ENCODE results near the gene GALNT14. TPM values are rescaled to one million over a fixed set of nuclear protein-coding genes. Genes with fewer than 3 reads are reported as not detected.

Gene GALNT14
- total RNA-seq, 3 donors from 2014 or later (not counting 1 experiment from before 2014, with no cell fraction given): 0.68 TPM; not detected in 2

DNA sequence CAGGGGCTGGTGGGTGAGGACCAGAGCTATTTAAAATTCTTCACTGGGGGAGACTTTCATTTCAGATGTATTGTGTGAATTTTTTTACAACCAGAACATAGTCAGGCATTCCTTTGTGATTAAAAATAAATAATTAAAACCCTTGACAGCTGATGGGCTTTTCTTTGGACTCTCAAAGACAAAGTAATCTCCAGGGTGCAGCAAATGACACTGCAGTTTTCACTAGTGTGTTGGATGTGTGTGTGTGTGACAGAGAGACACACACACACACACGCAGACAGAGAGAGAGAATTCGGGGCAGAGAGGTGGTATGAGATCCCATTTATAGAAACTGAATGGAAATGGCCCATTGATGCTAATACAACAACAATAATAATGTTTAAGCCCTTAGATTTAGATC is 10.3 kb upstream of the GALNT14 start:
- 90% methylated on average over 2 of the region's 2 CpGs for WGBS (ENCODE audit: insufficient coverage)
- Mint-ChIP-seq H3K27me3 (ENCODE audit: low read depth in 2 of 2) (peaks cover 9 to 27% of the 10 kb centered on the region in 2 donors), H3K4me1 (no peaks in the 10 kb centered on the region), H3K4me3 (no peak overlapping the region), H3K27ac (no peak overlapping the region), H3K9me3 (no peaks in the 10 kb centered on the region), H3K36me3 (no peaks in the 10 kb centered on the region)
- DNase-seq (no peak), ATAC-seq (no peak)
- intact Hi-C loops (cut with micrococcal nuclease): no loop called here
- Histone ChIP-seq H3K4me1 (ENCODE audit: control insufficient read depth, insufficient read depth, low read length) (no peaks in the 10 kb centered on the region), H3K36me3 (ENCODE audit: control insufficient read depth, insufficient read depth, low read length) (no peaks in the 10 kb centered on the region), H3K27me3 (ENCODE audit: control insufficient read depth, insufficient read depth, low read length) (no peaks in the 10 kb centered on the region), H3K27ac (ENCODE audit: low read length) (no peak overlapping the region), H3K4me3 (ENCODE audit: low read length) (no peak overlapping the region), H3K9me3 (ENCODE audit: control insufficient read depth, insufficient read depth, low read length) (no peaks in the 10 kb centered on the region)
- TF ChIP-seq, protein P1, sequence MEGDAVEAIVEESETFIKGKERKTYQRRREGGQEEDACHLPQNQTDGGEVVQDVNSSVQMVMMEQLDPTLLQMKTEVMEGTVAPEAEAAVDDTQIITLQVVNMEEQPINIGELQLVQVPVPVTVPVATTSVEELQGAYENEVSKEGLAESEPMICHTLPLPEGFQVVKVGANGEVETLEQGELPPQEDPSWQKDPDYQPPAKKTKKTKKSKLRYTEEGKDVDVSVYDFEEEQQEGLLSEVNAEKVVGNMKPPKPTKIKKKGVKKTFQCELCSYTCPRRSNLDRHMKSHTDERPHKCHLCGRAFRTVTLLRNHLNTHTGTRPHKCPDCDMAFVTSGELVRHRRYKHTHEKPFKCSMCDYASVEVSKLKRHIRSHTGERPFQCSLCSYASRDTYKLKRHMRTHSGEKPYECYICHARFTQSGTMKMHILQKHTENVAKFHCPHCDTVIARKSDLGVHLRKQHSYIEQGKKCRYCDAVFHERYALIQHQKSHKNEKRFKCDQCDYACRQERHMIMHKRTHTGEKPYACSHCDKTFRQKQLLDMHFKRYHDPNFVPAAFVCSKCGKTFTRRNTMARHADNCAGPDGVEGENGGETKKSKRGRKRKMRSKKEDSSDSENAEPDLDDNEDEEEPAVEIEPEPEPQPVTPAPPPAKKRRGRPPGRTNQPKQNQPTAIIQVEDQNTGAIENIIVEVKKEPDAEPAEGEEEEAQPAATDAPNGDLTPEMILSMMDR (IDR thresholded peaks at IDR 0.05): no peak

DNA sequence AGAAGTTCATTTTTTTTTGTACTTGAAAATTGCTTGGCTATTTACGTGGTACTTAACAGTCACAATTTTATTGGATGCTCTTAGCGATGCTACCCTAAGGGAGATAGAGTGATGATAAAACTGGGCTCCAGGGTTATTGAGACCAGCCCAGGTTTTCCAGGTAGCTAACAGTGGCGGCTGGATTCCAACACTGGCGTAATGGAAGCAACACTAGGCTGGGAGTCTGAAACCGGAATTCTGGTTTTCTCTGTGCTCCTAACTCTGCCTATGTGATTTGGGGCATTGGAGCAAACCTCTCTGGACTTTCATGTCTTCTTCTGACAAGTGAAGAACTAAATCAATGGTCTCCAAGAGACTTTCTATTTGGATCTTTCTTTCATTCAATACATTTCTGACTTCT is 9.4 kb upstream of the GALNT14 start:
- Mint-ChIP-seq H3K36me3 (no peaks in the 10 kb centered on the region), H3K4me1 (no peaks in the 10 kb centered on the region), H3K27me3 (ENCODE audit: low read depth in 2 of 2) (peaks cover 3 to 29% of the 10 kb centered on the region in 2 donors), H3K4me3 (no peak overlapping the region), H3K27ac (no peak overlapping the region), H3K9me3 (no peaks in the 10 kb centered on the region)
- Histone ChIP-seq H3K36me3 (ENCODE audit: control insufficient read depth, insufficient read depth, low read length) (no peaks in the 10 kb centered on the region), H3K4me1 (ENCODE audit: control insufficient read depth, insufficient read depth, low read length) (no peaks in the 10 kb centered on the region), H3K27me3 (ENCODE audit: control insufficient read depth, insufficient read depth, low read length) (no peaks in the 10 kb centered on the region), H3K9me3 (ENCODE audit: control insufficient read depth, insufficient read depth, low read length) (no peaks in the 10 kb centered on the region), H3K27ac (ENCODE audit: low read length) (no peak overlapping the region), H3K4me3 (ENCODE audit: low read length) (no peak overlapping the region)
- no peak for DNase-seq
- WGBS (ENCODE audit: insufficient coverage): 88% methylated on average over 5 of the region's 5 CpGs
- TF ChIP-seq, protein P1 (IDR thresholded peaks at IDR 0.05): no peak
- ATAC-seq: no peak
- intact Hi-C loops (cut with micrococcal nuclease): no loop called here

DNA sequence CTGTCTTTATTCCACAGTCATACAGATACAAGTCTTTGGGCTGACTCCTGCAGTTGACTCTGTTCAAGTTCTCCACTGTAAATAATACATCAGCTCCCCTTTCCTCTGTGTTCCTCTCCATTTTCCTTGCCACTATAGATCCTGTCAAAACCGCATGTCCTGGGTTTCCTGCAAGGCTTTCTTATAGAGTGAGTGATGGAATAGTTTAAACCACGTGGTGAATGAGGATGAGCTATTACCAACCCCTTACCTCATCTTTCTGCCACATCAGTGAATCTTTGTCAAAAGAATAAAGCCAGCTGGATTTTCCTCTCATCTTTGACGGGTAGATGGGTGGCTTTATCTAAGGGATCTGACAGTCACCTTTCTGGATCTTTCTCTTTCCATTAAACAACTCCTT is 3.9 kb upstream of the GALNT14 start:
- Mint-ChIP-seq H3K36me3 (no peaks in the 10 kb centered on the region), H3K4me3 (no peak overlapping the region), H3K27ac (no peak overlapping the region), H3K9me3 (no peaks in the 10 kb centered on the region), H3K27me3 (ENCODE audit: low read depth in 2 of 2) (peaks cover 10 to 46% of the 10 kb centered on the region in 2 donors), H3K4me1 (no peaks in the 10 kb centered on the region)
- DNase-seq (no peak), ATAC-seq (no peak)
- TF ChIP-seq, protein P1 (IDR thresholded peaks at IDR 0.05): no peak
- no peak overlapping the region for H3K4me3 ChIP-seq (ENCODE audit: low read length)
- peaks cover 9% of the 10 kb centered on the region for H3K27me3 ChIP-seq (ENCODE audit: control insufficient read depth, insufficient read depth, low read length)
- H3K36me3 ChIP-seq (ENCODE audit: control insufficient read depth, insufficient read depth, low read length): no peaks in the 10 kb centered on the region
- intact Hi-C loops (cut with micrococcal nuclease): no loop called here
- no peak overlapping the region for H3K27ac ChIP-seq (ENCODE audit: low read length)
- 50% methylated on average over 1 of the region's 3 CpGs for WGBS (ENCODE audit: insufficient coverage)
- H3K9me3 ChIP-seq (ENCODE audit: control insufficient read depth, insufficient read depth, low read length): no peaks in the 10 kb centered on the region
- peaks cover 5% of the 10 kb centered on the region for H3K4me1 ChIP-seq (ENCODE audit: control insufficient read depth, insufficient read depth, low read length)

DNA sequence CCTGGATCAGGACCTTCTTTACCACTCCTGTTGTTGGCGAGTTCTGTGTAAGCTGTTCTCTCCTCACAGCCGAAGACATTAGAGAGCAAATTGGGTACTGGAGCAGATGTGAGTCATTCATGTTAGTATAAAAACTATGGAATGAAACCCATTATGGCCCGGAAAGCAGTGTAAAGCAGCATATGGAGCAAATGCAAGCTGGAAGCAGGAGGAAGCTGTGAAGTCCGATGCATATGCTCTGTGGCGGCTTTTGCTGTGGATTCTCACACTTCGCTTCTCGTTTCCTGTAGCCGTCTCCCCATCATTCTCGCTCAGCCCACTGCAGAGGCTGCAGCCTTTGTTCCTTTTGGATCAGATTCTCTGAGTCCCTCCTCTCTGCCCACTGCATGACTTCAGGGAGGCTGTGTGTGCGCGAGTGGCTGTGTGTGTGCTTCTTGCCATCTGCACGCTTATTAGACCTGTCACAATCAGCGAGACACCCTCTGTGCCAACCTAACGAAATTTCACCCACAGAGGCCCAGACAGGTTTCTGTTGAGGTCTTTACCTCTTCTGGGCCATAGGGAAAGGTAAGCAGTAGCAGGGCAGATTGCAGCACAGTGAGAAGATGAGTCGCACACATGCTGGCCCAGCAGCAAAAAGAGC is 3.3 kb upstream of the GALNT14 start:
- H3K4me3 ChIP-seq (ENCODE audit: low read length): no peak overlapping the region
- H3K27ac ChIP-seq (ENCODE audit: low read length): no peak overlapping the region
- Mint-ChIP-seq H3K36me3 (no peaks in the 10 kb centered on the region), H3K27ac (no peak overlapping the region), H3K4me1 (peaks cover 0 to 5% of the 10 kb centered on the region in 2 donors), H3K27me3 (ENCODE audit: low read depth in 2 of 2) (peaks cover 16 to 48% of the 10 kb centered on the region in 2 donors), H3K4me3 (no peak overlapping the region), H3K9me3 (no peaks in the 10 kb centered on the region)
- intact Hi-C loops (cut with micrococcal nuclease): no loop called here
- TF ChIP-seq, protein P1 (IDR thresholded peaks at IDR 0.05): no peak
- H3K9me3 ChIP-seq (ENCODE audit: control insufficient read depth, insufficient read depth, low read length): no peaks in the 10 kb centered on the region
- peaks cover 10% of the 10 kb centered on the region for H3K4me1 ChIP-seq (ENCODE audit: control insufficient read depth, insufficient read depth, low read length)
- H3K36me3 ChIP-seq (ENCODE audit: control insufficient read depth, insufficient read depth, low read length): no peaks in the 10 kb centered on the region
- ATAC-seq (no peak), DNase-seq (no peak)
- H3K27me3 ChIP-seq (ENCODE audit: control insufficient read depth, insufficient read depth, low read length): peaks cover 14% of the 10 kb centered on the region
- WGBS (ENCODE audit: insufficient coverage): 91% methylated on average over 15 of the region's 15 CpGs
